NCI-H226 (cell line): ENCODE data around the gene PNPLA1.

ENCODE experiments used
- DNase-seq: peaks from one replicate; pipeline ENCODE4 v3.0.0-alpha.2; 2015

PNPLA1 gene

DNA sequence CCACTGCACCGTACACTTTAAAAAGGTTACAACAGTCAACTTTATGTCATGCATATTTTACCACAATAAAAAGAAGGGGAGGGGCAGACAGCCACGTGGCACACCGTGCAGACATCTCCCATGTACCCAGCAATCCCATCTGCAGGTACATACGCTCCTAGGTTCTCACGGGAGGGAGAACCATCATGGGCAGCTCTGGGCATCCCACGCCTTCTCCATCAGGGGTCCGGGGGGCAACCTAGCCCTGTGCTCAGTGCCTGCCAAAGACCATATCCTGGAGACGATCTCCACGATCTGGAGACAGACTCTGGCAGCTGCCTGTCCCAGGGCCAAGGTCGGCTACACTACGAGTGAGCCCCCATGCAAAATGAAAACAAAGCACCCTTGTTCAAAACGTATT lies 69.3 kb downstream of the PNPLA1 start:
- no peak for DNase-seq

GRCh38 chr6:36340306-36340617 lies 70.4 kb downstream of the PNPLA1 start:
- no peak for DNase-seq

DNA sequence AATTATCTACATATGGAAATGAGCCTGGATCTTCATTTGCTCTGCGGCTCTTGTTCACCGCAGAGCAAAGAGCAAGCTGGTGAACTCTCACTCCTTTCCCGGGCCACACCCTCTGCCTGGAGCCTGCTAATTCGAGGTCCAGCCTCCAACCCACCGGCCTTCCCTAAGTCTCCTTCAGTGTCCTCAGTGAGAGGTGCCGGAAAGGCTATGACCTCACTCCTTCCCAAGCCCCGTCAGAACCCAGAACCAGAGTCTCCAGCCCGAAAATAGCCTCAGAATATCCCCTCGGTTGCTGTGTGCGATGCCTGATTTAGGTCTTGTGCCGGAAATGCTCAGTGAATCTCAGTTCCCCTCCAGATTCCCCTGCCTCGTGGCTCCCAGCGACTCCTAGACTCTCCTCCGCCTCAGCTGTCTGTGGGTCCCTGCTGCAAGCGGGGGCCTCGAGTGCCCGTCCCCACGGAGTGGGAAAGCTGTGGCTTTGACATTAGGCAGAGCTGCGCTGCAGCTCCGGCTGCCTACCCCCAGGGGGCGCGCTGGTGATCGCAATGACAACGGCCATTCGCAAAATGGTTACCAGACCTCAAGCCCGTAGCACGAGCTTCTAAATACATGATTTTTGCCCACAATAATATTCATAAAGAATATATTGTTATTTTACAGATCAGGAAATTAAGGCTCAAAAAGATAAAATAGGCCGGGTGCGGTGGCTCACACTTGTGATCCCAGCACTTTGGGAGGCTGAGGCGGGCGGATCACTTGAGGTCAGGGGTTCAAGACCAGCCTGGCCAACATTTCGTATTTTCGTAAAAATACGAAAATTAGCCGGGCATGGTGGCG lies 71.0 kb downstream of the PNPLA1 start:
- peak; percentile 31 for DNase-seq

DNA sequence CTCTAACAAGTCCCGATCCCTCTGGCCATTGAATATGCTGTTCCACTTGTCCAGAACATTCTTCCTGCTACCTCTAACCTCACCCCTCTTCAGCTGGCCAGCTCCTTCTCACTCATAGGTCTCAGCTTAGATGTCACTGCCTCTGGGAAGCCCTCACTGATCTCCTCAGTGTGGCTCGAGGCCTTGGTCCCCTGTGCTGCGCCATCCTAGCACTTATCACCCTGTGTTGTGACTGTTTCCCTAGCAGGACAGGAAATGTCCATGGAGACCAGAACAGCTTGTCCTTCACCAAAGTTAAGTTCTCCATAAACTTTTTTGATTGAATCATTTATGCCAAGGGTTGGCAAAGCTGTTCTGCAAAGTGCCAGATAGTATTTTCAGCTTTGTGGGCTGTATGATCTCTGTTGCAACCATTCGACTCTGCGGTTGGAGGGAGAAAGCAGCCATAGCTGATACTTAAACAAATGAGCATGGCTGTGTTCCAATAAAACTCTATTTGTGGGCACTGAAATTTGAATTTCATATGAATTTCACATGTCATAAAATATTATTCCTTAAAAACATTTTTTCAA lies 73.3 kb downstream of the PNPLA1 start:
- no peak for DNase-seq

DNA sequence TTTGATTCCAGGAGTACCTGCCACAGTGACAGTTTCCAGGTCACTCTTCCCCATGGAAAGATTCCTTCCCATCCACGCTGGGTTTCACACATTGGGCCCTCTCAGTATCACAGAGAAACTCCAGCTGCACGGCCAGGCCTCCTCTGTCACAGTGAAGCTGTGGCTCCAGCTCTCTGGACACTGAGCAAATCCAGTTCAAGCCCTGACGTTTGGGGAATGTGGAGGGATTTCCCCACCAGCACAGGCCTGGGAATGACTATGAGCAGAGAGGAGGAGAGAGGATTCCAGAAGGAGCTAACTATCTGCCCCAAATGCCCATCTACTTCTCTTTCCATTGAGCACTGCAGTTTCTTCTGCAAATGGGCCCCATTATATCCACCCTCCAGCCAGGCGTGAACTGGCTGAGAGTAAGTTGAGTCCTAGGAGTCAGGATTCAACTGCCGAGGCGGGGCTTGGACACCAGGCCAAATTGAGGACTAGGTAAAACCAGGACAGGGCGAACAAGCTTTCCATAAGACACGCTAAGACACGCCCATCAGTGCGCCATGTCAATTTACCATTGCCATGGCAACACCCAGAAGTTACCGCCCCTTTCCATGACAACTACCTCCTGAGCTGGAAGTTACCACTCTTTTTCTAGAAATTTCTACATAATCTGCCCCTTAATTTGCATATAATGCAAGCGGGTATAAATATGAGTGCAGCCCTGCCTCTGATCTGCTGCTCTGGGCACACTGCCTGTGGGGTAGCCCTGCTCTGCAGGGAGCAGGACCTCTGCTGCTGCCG lies 76.0 kb downstream of the PNPLA1 start:
- DNase-seq: no peak

DNA sequence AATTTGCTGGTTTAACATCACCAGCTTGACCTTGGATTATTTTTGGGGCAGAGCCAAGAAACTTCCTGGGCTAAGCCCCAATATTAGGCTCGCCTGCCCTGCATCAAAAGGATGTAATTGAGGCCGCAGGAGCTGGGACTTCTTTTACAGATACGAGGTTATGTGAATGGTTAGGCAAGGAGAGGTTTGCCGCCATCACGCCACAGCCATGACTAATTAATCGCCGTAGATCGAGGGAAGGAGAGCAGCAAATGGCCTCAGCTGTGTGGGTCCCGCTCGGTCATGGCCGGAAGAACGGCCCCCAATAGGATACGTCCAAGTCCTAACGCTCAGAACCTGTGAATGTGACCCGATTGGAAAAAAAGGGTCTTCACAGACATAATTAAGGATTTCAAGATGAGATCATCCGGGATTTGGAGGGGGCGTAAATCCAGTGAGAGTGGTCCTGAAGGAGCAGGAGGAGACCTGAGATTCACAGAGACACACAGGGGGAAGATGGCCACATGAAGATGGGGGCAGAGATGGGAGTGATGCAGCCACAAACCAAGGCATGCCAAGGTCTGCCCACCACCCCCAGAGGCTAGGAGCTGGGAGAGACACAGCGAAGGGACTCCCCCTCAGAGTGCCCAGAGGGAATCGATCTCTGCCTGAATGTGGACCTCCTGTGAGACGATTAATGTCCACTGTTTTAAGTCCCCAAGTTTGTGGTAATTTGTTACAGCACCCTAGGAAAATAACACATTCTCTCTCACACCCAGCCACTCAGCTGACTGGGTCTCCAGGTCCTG lies 76.8 kb downstream of the PNPLA1 start:
- DNase-seq: no peak

DNA sequence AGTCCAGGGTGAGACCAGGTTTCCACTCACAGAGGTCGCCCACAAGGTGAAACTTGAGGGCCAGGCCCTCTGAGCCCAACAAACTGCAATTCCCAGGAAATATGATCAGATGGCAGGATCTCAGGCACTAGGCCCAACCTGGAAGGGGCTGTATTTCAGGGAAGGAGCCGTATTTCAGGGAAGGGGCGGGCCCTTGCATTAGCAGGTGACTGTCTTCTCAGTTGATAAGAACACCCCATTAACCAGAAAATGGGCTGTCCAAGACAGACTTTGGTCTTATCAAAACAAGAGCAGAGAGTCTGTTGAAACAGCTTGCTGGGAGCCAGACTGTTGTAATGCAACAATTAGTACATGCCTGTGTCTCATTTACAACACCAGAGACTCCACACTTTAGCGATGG lies 77.8 kb downstream of the PNPLA1 start:
- DNase-seq: peak; percentile 73

GRCh38 chr6:36349240-36349639 lies 79.4 kb downstream of the PNPLA1 start:
- DNase-seq: no peak

GRCh38 chr6:36350082-36350481 lies 80.2 kb downstream of the PNPLA1 start:
- DNase-seq: no peak

GRCh38 chr6:36350681-36351571 lies 81.1 kb downstream of the PNPLA1 start:
- peak; percentile 99 for DNase-seq

DNA sequence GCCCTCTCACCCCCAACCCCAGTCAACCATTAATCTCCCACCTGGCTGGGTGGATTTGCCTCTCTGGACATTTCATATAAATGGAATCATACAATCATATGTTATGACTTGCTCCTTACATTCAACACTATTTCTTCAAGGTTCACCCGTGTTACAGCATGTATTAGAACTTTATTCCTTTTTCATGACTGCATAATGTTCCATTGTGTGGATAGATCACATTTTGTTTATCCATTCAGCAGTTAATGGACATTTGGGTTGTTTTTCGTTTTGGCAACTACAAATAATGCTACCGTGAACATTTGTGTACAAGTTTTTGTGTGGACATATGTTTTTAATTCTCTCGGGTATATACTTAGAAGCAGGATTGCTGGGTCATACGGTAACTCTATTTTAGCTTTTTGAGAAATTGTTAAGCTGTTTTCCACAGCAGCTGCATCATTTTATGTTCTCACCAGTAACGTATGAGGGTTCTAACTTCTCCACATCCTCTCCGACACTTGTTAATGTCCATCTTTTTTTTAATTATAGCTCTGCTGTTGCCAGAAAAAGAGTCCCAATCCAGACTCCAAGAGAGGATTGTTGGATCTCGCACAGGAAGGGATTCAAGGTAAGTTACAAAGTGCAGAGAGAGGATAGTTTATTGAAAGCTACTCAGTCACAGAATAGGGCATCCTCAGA lies 82.8 kb downstream of the PNPLA1 start:
- no peak for DNase-seq

GRCh38 chr6:36353411-36353915 lies 83.6 kb downstream of the PNPLA1 start:
- peak; percentile 61 for DNase-seq

- DNase-seq: peak; percentile 73
These were observed 86.0 kb downstream of the PNPLA1 start for GRCh38 chr6:36355819-36356218.

DNA sequence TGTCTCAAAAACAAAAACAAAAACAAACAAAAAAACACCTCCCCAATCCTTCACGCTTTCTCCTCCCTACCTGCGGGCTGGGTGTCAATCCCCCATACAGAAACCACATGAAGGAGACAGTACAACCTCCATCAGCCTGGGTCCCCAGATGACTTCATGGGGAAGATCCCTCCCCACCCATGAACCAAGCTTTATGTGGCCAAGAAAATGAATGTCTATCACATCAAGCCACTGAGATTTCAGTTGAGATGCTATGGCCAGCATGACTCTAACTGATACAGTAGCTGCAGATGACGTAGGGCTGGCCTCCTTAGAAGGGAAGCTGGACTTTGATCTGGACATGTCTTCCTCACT lies 88.0 kb downstream of the PNPLA1 start:
- no peak for DNase-seq
